Fibroblast of skin of scalp (primary cell): ENCODE measurements around the gene ACTL8.
A peak's percentile ranks its signal among the peaks of the same experiment; 100 is the strongest.
"Not testable (repeated sequence)": the region's sequence is repeated elsewhere in the genome, so short reads cannot be mapped to it uniquely, and the experiment has no call there.

Source experiments
- DNase-seq: peaks from one replicate; pipeline ENCODE4 v3.0.0-alpha.2; 2013

The ACTL8 gene

DNA sequence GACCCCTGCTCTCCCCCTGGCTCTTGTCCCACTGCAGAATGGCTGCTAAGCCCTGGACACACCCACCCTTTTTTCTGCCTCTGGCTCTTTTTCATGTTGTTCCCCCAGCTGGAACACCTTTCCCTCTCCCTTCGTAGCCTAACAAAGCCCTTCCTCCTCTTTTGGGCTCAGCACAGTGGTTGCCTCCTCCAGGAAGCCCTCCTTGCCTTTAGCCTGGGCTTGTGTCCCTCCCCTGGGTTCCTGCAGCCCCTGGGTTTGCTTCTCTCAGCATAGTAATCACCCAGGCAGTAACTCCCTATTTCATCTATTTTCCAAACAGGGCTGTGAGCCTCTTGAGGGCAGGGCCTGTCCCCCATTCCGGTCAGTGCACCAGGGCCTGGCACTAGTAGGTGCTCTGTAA lies 19.8 kb upstream of the ACTL8 start:
- no peak for DNase-seq

DNA sequence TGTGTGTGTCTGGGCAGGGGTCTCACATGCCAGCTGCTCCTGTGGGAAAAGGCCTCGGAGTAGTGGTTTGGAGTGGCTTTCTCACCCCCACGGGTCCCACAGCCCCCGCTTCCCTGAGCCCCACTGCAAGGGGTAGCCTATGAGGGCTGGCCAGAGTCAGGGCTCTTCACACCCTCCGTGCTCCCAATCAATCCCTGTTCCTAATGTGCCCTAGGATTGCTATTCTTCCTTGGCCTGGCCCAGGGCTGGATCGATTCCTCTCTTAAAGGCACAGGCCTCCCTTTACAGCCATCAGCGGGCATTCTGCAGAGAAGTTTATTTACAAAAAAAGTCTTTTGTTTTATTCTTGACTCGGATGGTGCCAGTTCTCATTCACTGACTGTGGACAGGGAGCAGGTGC lies 19.3 kb upstream of the ACTL8 start:
- no peak for DNase-seq

DNA sequence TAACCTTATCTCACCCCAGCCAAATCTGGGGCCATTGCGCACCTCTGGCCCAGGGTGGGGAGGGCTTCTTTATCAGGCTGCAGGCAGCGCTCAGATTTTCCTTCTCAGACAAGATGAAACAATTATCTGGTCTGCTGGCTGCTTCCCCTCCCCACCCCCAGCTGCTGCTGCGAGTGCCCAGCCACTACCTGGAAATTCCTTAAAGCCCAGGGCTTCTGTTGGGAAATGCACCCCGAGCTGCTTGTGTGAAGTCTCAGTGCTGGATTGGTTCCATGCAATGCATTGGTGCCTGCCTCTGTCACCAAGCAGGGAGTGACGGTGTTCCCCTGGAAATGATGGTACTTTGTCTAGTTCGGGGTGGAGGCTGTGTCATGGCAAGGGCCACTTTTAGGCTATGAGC lies 18.5 kb upstream of the ACTL8 start:
- no peak for DNase-seq

DNA sequence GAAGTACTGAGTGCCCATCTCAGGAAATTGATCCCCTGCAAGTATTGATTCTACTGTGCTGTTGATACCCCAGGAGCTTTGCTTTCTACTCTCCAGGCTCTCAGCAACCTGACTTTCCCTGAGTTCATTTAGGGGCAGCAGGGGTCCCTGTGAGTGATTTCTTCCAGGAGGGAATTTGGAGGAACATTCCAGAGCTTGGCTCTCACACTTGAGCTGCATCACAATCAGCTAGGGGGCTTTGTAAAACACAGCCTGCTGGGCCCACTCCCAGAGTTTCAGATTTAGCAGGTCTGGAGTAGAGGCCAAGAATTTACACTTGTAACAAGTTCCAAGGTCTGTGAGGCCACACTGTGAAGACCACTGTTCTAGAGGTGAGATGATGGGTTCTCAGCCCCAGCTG lies 16.1 kb upstream of the ACTL8 start:
- DNase-seq = no peak

DNA sequence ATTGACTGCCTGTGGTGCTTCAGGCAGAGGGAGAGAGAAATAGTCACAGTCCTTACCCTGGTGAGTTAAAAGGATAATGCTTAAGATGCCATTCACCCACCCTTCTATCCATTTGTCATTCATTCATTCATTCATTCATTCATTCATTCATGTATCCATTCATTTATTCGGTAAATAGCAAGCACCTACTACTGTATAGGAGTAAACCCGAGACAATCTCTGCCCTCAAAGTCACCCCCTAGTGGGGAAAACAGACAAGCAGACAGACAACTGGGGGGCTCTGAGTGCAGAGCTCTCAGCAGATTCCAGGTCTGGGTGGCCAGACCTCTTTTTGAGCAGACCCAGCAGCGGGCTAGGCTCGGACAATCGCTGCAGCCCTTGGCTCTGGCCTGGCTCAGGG lies 14.1 kb upstream of the ACTL8 start:
- DNase-seq = no peak

DNA sequence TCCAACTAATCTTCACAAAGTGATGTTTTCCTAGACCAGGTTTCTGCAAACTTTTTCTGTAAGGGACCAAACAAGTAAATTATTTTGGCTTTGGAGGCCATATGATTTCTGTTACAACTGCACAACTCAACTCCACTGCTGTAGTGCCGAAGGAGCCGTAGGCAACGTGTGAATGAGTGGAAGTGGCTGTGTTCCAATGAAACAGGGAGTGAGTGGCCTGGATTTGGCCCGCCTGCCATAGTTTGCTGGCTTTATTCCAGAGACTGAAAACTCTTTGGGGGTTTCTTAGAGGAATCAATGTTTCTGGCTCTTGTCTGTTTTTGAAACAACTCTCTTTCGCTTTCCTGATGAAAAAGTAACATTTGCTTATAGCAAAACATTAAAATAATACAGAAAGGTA lies 12.6 kb upstream of the ACTL8 start:
- DNase-seq = peak; percentile 26

DNA sequence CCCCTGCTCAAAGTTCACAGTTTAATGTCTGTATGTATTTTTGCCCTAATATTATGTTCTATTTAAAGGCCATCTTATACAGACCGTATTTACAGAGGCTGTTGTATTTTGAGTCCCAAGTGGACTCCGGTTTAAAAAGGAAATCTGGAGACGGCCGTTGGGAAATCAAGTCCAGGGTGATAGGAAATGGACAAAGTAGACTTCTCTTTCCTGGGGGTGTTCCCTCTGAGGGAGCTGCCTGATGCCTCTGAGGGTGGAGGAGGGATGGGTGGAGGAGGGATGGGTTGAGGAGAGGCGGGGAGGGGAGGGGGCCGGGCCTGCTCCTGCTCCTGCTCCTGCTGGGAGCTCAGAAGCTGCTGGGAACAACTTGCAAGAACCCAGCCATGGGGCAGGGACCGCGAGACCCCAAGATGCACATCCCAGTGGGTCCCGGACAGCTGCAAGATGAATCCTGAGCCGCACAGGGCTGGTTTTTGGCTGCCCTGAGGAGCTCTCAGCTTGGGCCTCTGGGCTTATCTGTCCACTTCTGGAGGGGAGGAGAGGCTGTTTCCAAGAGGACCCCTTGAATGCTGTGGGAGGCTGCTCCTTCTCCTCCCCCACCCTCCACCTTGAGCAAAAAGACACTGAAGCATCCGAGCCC lies 12.0 kb upstream of the ACTL8 start:
- no peak for DNase-seq

DNA sequence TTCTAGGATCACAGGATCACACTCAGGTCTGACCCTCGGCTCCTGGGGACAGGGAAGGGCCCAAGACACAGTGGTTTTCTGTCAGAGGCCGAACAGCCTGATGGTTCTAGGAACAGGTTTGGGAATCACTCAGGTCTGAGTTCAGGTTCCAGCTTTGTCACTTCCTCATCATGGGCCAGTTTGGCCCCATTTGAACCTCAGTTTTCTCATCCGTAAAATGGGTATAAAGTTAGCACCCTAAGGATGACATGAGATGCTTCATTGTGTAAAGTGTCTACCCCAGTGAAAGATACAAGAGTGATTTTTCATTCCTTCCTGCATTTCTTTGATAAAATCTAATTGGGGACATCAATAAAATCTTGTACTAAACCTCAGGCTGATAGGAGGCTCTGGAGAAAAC lies 11.2 kb upstream of the ACTL8 start:
- no peak for DNase-seq

DNA sequence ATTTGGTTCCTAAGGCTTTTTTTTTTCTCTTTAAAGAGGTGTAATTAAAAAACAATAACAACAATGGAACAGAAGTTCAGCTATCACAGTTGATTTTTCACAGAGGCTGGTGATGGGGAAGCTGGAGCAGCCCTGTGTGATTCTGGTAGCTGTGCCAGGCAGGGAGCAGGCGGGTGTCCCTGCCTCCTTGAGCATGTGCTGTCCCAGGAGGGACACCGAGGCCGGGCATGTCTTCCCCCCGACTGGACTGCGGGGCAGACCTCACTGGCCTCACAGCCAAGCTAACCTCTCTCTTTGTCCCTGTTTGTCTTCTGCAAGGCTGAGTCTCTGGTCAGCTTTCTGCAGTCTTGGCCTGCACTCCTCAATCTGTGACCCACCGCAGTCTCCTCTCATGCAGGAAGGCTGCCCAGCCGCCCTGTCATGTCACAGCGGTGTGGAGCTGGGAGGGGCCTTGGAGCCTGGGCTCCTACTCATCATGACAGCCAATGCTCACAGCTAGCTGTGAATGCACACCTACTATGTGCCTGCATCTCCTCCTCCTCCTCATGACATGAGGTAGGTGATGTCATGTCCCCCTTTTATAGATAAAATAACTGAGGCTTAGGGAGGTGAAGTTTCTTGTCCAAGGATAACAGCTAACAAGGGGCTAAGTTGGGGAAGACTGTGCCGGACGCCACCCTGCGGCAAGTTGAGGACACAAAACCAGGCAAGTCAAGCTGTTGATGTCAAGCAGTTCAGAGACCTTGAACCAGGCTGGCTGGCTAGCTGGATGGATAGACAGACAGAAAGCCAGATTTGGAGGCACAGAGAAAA lies 10.3 kb upstream of the ACTL8 start:
- no peak for DNase-seq

DNA sequence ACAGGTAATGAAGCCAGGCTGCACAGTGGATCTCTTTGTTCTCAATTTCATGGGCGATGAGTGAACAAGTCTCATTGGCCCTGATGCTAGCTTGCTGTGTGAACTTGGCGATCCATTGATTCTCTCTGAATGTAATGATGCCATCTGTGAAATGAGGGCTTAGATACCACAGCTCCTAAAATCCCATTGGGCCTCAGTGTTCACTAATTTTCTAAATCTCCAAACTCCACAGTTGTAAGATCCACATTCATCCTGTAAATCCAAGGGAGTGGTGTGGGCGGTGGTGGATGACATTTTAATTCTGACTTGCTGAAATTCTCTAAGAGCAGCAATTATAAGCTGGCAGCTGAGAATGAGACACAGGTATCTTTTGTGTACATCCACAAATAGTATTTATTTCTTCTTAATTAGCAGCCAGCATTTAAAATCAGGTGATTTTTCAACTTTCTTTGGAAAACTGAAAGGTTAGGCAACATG lies 9.6 kb upstream of the ACTL8 start:
- no peak for DNase-seq

DNA sequence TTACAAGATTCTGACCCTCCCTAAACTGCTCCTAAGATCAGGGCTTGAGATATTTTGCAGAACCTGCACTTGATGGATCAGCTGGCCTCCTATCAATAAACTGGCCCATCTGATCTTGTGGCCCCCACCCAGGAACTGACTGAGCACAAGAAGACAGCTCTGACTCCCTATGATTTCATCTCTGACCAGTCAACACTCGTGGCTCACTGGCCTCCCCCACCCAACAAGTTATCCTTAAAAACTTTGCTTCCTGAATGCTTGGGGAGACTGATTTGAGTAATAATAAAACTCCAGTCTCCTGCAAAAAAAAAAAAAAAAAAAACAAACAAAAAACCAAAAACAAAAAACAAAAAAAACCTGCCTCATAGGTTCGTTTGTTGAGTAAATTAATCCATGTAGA lies 8.9 kb upstream of the ACTL8 start:
- DNase-seq = not testable (repeated sequence)

DNA sequence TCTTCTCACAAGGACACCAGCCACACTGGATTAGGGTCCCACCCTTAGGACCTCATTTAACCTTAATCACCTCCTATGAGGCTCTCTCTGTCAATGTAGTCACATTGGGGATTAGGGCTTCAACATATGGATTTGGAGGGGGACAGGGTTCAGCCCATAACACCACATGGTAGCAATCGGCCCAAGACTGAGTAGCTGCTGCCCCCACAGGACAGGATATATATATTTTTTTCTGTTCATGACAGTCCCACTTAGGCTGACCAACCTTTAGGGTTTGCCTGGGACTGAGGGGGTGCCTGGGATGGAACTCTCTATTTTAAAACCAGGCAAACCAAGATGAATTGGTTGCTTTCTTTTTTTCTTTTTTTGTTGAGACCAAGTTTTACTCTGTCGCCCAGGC lies 8.2 kb upstream of the ACTL8 start:
- no peak for DNase-seq

DNA sequence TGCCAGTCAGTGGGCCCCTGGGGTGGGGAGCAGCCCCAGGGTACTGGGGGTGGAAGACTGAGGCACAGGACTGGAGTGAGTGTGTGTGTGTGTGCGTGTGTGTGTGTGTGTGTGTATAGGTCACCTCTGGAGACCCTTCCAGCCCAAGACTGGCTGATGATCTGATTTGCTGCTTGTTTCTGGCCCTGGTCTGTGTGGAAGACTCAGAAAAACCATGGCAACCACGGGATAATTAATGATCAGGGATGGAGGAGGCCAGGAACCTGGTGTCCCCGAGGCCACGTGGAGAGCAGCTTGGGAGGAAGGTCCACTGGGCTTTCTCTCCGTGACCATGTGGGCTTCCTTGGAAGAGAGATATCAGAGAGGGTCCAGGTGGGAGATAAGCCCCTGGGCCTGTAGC lies 4.8 kb upstream of the ACTL8 start:
- no peak for DNase-seq

DNA sequence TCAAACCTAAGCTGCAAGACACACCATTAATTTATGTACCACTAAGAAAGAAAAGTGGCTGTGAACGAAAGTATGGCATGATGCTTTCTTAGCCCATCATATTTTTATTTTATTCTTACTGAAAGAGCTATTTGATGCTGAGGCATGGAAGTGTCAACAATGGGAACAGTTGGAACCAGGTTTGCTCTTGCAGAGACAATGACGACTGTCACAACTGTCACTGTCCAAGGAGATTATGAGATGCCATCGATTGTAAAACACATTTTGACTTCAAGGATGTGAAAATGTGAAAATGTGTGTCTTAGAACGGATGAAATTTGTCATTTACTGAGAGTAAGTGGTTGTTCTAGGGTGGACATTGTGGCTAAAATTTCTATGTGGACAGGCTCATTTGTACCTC lies 2.8 kb upstream of the ACTL8 start:
- no peak for DNase-seq

DNA sequence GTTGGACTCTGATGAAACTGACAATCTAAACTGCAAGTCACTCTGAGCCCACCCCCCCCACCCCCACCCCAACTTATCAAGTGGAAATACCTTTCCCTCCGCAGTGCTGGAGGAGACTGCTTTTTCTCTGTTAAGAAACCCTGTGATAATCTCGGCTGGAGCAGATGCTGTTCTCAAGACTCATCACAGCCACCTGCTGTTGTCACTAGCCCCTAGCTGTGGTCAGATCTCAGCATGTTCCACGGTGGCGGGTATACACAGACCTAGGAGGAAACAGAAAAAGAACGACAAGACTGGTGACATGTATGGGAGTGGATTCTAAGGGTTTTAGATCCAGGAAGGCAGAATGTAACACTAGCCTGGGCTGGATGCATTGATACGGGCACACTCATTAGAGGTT lies 2.3 kb downstream of the ACTL8 start:
- DNase-seq = no peak

DNA sequence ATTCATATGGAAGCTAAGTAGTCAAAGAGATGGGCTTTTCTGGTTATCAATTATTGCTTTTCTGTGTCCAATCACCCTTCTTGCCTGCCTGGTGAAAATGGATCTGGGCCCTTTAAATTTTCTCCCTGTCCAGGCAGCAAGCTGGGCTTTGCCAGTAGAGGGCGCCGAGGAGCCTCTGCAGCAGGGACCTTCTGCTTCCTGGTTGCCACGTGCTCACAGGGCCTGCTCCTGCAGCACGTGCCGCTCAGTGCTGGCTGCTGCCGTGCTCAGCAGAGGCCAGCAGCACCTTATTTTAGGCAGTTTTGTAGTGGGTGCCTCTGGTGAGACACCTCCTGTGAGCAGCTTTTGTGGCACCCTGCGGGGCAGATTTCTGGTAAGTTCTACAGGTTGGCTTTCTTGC lies 4.0 kb downstream of the ACTL8 start:
- DNase-seq = no peak

DNA sequence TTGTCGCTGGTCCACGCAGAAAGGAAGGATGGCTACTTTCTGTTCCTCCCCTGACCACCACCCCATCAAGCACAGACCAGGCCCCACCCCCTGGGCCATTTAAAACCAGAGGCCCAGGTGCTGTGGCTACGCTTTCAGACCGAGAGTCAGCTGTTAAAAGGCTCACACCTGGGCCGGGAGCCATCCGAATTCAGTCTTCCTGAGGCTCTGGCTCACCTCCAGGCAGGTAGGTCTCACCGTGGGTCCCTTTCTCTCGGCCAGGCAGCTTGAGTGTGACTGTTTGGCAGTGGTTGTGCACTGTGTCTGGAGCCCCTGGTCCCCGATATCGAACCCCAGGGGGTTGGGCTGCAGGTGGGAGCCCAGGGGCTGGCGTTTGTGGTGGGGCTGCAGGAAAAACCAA lies 7.2 kb downstream of the ACTL8 start:
- no peak for DNase-seq

DNA sequence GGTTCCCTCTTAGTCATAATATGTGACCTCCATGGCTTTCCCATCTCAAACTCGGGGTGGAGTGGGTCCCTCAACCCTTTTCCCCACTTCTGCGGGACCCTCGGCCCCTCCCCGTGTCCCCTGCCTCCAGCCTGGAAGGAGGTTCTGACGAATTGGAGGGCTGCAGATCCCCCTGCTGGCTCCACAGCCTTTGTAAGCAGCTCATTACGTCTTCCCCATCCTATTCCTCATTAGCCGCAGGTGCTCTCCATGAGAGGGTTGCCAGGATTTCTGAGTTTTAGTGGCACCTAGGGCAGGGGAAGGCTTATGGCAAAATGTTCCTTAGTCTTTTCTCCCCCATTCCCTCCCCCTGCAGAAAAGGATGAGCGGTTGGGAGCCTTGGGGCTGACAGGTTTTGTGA lies 8.3 kb downstream of the ACTL8 start:
- DNase-seq = no peak

DNA sequence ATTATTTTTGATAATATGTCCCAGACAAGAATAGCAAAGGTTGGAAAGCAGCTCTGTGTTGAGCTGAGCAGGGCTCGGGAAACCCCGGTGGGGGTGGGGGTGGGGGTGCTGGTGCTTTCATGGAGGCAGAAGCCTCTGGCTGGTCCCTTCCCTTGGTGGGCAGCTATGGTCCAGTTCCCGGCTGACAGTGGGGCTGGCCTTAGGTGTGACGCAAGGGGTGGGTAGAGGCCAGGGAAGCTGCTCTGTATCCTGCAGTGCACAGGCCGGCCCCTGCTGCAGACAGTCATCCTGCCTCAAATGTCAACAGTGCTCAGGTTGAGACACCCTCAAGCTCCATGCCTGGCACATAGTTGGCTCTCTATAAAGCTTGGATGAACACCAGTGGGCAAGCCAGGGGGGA lies 8.9 kb downstream of the ACTL8 start:
- no peak for DNase-seq

DNA sequence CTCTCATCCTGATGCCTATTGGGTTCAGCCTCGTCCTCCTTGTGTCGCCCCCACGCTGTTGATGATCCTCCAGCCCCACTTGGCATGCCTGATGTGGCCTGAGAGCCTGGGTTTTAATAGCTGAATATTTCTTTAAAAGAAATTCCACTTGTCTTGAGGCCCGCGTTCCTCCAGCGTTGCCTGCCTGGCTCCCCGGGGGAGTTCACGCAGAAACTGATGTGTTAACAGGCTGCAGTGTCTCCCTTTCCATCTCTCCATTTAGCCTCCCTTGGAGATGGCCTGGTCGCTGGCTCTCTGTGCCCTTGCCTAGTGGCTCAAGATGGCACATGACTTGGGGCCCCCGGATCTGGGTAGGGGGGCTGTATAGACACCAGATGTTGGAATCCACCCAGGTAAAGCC lies 9.5 kb downstream of the ACTL8 start:
- DNase-seq = peak; percentile 33

DNA sequence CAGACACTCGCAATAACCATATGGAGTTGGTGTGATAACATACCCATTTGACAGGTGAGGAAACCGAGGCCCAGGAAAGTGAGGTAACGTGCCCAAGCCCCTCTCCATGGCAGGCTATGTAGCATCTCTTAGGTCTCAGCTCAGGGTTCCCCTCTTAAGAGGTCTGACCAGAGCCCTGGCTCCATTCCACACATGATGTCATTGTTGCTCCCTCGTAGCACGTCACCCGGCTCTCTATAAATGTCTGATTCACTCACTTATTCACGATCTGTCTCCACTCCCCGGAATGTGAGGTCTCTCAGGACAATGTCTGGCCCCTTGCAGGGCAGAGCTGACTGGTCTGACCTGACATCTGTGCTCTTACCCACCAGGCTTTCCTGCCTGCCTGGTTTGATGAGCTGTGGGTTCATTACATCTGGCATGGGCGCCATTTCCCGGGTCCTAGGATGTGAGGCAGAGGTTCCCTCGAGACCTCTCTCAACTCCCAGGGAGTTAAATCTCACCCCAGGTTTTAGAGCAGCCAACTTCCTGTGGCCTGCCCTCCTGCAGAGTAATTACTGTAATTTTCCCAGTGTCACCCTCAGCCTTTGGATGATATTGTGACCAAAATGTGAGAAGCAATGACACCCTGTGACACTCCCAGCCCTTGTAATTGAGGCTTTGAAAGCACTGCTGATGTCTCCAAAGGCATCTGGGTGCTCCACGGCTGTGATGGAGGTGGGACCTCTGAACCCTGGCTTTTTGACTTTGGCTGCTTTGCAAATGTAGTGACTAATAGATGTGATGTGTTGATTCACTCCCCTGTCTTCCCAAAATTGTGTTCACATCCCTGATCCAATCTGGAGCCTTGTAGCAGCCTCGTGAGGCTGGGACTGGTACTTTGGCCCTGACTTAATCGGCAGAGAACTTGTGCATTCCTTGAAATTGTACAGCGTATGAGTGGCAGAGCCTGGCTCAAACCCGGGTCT lies 10.6 kb downstream of the ACTL8 start:
- DNase-seq = peak; percentile 93

DNA sequence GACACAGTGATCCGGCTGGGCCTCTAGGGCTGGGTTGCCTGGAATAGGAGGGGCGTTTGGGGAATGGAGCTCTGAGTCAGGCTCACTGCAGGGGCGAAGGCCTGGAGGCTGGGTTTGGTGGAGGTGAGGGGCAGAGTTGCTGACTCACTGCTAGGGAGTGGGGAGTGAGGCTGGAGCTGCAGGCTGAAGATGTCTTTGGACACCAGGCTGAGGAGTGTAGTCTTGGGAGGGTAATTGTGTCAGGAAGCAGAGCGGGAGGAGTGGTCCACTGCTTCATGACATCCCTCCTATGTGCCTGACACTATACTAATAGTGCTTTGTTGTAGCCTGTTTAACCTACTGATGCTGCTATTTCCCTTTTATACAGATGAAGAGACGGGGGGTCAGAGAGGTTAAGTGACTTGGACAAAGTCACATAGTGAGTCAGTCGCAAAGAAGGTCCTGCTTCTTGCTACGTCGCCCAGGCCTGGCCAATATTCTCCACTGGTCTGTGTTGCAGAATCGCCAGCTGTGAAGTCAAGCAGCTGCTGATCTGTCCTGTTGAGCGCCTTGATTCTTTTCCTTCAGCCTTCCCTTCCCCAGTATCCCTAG lies 13.6 kb downstream of the ACTL8 start:
- peak; percentile 89 for DNase-seq

DNA sequence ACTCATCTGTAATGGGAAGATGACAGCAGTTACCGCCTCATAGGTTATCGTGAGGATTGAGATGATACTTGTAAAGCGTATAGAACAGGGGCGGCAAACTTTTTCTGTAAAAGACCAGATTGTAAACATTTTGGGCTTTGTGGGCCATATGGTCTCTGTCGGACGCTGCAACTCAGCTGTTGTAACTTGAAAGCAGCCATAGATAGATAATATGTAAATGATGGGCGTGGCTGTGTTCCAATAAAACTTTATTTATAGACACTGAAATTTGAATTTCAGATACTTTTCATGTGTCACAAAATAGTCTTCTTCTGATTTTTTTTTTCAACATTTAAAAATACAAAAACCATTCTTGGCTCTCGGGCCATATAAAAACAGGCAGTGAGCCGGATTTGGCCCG lies 15.8 kb downstream of the ACTL8 start:
- no peak for DNase-seq
